ENCODE measurements around the gene ZFYVE28.
"Not testable (repeated sequence)": the region's sequence is repeated elsewhere in the genome, so short reads cannot be mapped to it uniquely, and the experiment has no call there.

ZFYVE28 gene

DNA sequence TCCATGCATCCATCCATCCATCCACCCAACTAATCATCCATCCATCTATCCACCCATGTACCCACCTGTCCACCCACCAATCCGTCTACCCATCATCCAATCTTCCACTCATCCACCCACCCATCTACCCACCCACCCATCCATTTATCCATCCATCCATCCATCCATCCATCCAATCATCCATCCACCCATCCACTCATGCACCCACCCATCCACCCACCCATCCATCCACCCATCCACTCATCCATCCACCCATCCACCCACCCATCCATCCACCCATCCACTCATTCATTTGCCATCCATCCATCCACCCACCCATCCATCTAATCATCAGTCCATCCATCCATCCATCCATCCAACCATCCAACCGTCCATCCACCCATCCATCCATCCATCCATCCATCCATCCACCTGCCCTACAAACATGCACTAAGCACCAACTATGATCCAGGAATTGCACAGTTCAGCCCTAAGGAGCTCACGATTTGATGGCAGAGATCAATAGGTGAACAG, 135.2 kb downstream of the ZFYVE28 start:
- no peak for DNase-seq

DNA sequence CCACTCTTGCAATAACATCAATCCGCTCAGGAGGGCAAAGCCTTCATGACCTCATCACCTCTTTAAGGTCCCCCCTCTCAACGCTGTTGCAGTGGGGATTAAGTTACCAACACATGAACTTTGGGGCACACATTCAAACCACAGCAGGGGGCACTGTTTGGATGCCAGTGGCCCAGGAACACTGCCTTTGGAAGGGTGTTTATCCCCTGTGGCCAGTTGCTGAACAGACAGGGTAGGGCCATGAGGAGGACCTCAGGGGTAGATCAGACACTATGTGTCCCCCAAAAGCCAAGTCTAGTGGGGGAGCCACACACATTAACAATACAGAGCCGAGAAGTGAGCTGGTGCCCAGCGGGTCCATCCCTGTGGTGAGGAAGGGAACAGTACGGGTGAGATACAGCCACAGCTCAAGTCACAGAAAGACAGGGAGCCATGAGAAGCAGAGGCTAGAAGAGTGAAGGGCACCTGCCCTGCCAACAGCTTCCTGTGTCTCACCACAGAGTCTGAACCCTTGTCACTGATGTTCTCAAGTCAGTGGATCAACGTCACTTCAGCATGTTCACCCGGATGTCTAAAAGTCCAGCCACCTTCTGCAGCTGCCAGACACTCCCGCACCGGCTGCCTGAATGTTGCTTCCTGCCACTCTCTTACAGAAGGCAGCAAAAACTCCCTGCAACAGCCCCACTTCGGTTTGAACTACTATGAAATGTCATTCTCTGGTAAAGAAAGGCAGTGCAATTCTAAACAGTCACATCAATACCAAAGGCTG, 136.7 kb downstream of the ZFYVE28 start:
- DNase-seq, result peak; percentile 70

DNA sequence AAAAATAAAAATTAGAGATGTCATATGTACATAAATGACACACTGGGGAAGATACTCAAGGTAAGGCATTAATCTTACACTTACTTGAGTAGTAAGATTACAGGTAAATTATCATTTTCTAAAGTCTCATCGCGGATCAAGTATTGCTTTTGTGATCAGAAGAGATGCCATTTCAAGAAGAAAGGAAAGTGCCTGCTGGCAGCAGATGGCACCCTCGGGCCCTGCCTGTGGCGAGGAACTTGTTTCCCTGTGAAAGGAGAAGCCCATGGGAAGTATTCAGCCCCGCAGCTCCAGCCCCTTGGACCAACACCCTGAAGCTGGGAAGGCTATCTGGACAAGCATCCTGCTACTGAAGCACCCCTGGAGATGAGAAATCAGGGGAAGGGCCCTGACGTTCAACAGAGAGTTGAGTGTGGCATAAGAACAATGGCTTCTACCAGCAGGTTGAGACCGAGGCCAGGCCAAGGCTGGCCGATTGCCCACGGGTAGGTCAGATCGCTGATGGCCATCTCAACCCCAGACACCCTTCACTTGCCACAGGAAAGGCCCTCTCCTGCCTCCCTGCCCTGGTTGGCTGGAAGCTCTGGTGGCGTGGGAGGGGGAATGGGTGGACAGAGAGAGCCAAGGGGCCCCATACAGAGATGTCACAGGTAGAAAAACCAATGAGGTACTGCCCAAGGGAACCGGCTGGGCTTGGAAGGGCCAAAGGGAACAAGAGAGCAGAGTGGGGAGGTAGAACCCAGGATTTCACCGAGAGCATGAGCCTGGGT, 137.7 kb downstream of the ZFYVE28 start:
- DNase-seq, result no peak

DNA sequence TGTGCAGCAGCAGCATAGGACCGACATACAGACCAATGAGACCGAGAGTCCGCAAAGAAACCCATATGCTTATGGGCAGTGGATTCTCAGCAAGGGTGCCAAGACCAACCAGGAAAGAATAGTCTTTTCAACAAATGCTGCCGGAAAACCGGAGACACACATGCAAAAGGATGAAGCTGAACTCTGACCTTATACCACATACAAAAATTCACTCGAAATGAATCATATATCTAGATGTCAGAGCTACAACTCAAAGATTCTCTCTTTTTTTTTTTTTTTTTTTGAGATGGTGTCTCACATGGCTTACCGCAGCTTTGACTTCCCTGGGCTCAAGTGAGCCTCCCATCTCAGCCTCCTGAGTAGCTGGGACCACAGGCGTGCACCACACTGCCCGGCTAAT, 140.5 kb downstream of the ZFYVE28 start:
- DNase-seq, result no peak

DNA sequence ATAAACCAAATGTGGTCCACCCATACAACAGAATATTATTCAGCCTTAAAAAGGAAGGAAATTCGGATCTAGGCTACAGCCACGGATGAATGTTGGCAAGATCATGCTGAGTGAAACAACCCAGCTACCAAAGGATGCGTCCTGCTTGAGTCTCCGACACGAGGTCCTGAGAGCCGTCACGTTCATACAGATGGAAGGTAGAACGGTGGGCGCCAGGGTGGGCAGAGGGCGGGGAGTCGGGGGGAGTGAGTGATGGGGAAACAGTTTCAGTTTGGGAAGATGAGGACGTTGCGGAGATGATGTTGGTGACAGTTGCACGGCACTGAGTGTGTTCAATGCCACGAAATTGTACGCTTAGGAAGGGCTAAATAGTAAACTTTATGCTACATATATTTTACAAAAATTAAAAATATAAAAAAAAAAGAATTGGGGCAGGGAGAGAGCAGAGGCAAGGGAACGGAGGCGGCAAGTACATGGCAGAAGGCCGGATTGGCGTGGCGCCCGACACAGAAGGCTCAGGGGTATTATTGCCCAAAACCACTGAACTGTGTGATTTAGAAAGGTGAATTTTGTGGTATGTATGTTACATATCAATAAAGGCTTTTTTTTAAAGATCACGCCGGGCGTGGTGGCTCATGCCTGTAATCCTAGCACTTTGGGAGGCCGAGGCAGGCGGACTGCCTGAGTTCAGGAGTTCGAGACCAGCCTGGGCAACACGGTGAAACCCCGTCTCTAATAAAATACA, 141.7 kb downstream of the ZFYVE28 start:
- no peak for DNase-seq

DNA sequence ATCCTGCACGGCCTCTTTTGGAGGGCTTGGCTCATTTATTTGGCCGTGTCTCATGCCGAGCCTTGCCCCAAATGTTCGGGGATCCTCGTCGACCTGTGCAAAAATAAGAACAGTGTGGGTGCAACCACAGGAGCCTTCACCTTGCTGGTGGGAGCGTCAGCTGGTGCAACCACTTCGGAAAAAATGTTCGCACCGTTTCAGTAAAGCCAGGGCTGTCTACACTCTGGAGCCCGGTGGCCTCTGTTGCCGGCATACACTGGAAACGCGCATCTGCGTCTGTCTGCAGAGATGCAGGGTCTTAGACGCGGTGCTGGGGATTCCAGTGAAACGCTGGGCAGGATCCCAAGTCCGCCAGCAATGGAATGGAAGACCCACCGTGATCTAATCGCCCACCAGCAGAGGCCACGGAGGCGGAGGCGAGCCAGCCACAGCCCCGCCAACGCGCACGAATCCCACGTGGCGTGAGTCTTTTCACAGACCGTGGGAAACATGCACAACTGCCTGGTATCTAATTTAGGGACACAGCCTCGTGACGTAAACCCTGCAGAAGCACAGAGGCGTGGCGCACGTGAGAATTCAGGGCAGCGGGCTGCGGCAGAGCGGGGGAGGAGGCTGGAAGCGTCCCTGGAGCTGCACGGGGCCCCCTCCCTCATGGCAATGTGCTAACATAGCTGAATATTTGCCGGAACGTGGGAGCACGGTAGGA, 142.7 kb downstream of the ZFYVE28 start:
- no peak for DNase-seq

DNA sequence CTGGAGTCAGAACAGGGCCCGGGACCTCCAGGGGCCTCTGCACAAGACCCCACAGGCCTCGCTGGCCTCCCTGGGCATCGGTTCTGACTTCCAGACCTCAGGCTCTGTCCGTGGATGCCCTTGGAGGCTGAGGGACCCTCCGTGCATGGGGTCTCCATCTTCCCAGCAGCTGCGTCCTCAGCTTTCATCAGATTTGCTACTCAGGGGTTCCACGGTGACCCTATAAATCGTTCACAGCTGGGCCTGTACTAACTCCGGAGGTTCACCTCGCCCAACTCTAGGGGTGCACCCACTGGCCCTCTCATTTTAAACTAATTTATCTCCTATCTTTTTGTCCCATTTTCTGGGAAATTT, 143.4 kb downstream of the ZFYVE28 start:
- DNase-seq, result not testable (repeated sequence)

DNA sequence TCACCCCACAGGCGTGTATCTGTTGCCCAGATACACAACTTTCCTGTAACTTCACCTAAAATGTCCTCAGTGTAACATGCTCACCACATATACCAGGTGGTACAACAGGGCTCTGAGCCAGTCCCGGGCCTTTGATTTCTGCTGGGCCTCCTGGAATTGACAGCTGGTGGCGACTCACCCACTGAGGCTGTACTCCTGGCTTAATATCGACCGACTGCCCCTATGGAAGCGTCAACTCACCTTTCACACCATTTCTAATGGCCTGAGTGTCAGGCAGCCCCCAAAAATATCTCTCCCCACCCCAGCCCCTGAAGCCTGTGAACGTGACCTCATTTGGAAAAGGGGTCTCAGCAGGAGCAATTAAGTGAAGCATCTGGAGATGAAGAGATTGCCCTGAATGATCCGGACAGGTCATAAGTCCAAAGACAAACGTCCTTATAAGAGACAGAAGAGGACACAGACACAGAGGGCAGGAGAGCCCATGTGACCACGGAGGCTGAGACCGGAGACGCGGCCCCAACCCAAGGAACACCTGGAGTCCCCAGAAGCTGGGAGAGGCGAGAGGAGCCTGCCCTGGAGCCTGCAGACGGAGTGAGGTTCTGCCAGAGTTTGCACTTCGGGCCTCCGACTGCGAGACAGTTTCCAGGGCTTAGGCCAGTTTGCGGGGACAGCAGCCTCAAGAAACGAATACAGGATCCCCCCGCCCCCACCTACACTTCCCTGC, 144.0 kb downstream of the ZFYVE28 start:
- DNase-seq, result no peak

DNA sequence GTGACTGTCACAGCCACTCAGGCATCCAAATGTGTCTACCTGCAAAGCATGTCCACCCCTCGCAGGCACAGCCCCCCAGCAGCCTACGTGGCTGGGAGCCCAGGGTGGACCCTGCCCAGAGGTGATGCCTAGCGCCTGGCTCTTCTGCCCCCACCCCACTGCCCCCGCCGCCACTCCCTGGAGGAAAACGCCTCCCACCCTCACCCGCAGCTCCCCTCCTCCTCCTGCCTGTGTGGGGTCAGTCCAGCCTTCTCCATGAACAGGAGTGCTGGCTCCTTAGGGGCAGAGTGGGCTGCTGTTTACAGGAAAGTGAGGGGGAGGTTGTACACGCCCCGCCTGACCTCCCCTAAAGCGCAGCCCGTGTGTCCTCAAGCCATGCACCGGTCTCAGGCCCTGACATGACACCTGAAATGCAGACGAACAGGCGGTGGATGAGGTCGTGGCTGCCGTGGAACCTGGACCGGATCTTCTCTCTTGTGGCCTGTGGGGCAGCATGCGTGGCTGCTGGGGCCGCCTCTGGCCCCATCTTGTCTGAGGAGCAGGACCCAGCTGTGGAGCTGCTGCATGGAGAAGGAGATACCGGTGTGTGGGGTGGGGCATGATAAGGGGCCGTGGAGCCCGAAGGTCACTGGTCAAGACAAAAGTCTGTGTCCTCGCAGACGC, 144.7 kb downstream of the ZFYVE28 start:
- DNase-seq, result no peak

DNA sequence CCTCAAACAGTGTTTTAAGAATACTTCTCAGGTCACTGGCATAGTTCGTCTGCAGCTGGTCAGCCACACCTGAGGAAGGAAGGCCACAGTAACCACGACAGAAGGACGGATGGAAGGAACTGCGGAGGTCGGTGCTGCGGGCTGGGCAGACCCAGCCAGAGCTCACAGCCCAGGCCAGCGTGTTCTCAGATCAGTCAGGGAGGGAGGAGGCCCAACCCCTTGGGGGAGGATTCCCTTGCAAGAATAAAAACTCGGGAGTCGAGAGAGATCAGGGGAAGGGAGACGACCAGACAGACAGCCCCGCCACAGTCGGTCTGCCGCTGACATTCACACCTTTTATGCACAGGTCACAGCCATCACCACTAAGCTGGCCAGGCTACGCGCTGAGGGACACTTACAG, 145.2 kb downstream of the ZFYVE28 start:
- no peak for DNase-seq

DNA sequence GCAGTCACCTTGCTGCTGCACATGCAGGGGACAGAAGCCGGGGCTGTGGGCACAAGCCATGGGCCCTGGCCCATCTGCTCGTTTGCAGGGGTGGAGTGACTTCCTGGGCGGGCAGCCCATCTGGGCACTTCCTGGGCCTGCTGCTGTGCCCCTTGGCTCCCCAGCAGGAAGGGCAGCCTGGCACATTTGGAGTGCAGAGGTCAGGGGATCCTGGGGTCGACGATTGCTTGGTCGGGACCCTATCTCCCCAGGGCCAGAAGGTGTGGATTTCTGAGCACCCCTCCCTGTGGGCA, 145.7 kb downstream of the ZFYVE28 start:
- no peak for DNase-seq

DNA sequence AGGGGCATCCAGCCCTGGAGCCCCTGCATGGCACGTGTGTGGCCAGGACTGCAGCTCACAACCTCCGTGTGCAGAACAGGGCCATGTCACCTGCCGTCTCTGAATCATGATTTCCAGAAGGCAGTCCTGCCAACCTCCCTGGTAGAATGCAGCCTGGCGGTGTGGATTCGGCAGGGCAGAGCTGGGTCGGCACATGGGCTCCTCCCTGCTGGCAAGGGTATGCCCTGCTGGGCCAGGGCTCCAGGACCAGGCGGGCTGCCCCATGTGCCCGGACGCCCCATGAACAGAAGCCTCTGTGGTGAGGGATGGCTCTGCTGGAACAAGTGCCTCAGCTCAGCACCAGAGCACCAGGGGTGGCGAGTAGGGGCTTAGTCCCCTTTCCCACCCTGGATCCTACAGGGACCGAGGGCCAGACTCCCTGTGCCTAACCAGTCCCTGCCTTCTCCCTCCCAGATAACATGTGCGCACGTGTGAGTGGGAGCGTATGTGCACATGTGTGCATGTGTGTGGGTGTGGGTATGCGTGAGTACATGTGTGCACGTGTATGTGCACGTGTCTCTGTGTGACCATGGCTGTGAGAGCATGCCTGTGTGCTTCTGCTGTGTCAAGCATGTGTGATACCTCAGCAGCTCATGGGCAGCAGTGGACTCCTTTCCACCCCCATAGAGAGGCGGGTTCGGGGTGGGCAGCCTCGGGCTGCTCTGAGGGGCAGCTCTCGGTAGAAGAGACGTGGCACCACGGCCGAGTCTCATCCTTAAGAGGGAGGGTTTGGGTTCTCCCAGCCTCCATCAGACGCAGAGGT, 146.2 kb downstream of the ZFYVE28 start:
- DNase-seq, result no peak

DNA sequence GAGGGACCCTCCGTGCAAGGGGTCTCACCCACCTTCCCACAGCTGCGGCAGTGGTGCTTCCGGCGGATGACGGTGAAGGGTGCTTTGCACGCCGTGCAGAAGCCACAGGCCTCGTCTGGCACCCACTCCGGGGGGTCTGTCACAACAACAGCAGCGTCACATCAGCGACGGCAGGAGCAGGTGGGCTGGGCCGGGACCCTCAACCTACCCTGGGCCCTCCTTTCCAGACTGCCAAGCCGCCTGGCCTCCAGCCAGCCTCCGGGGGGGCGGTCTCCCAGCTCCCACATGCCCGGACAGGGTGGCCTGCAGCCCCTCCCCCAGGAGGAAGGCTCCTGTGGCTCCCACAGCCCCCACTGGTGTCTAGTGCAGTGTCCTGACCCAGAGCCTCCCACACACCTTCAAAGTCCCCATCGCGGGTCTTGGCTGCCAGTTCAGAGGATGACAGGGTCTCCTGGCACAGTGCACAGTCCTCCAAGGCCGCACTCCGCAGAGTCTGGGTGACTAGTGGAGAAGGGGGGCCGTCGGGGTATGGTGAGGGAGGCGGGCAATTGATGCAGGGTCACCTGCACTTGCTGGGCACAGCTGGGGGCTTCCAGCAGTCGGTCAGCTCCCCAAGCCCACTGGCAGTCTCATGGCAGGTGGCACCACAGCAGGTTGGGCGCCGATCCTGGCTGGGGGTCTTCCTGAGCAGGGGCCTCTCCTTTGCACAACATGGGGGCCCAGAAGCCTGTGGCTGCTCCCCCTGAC, 147.0 kb downstream of the ZFYVE28 start:
- no peak for DNase-seq

DNA sequence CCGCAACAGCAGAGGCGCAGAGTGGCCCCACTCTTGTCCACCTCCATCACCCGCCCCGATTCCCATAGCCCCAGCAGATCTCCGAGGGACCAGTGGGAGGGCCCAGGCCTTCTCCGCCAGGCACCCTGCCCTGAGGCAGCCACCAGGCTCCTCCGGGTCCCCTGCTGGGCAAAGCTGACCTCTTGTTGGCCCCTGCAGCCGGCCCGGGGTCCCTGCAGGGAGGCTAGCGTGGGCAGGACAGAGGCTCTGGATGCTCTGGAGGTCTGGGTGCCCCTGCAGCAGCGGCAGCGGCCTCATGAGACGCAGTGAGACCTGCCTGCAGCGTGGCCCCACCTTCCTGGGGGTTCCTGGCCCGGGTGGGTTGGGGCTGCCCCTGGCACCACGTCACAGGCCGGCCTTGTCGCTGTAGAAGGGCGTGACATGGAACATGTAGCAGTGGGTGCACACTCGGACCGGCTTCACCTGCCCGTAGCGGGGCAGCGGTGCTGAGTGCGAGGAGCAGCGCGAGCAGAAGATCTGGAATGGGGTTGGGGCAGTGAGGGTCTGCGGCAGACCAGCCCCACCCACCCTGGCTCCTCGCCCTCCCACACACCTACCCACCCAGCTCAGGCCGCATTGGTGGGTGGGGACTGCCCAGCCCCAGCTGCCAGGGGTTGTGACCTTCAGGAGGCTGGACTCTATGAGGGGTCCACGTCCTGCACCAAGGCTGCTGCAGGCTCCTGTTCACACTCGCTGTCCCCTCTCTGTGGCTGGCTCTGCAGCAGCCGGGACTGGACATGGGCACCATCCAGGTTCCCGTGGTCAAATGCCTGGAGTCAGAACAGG, 147.9 kb downstream of the ZFYVE28 start:
- DNase-seq, result no peak

DNA sequence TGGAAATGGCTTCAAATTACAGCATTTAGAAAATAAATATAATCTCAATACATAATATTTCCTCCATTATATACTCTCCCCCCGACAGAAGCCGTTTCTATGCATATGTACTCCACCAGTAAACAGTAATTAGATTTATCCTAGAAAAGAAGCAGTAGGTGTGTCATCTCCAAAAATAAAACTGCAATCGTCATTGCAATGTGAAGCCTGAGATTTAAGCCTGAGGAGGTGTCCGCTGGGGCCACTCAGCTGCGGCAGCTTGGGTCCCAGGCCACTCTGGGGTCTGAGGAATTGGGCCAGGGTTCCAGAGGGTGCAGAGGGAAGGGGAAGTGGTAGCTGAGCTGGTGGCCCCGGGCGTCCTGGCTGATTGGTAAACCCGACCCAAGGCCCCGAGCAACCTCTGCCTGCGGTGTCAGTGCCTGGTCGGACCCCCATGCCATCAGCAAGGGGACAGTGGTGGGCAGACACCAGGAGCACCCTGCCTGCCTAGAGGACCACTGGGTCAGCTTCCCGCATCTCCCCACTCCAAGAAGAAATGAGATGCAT, 148.8 kb downstream of the ZFYVE28 start:
- no peak for DNase-seq

DNA sequence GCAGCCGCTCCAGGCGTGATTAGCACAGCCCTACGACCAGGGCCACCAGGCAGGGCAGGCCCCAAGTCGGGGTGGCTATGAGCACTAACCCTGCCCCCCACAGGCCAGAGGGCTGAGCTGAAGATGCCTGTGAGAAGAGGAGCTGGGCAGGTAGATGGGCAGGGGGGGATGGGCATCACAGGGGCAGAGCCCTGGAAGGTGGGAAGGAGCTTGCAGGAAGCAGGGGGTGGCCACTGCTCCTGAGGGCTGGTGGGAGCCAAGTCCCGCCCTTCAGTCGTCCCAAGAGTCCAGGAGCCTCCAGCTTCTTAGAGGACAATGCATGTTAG, 149.3 kb downstream of the ZFYVE28 start:
- no peak for DNase-seq

DNA sequence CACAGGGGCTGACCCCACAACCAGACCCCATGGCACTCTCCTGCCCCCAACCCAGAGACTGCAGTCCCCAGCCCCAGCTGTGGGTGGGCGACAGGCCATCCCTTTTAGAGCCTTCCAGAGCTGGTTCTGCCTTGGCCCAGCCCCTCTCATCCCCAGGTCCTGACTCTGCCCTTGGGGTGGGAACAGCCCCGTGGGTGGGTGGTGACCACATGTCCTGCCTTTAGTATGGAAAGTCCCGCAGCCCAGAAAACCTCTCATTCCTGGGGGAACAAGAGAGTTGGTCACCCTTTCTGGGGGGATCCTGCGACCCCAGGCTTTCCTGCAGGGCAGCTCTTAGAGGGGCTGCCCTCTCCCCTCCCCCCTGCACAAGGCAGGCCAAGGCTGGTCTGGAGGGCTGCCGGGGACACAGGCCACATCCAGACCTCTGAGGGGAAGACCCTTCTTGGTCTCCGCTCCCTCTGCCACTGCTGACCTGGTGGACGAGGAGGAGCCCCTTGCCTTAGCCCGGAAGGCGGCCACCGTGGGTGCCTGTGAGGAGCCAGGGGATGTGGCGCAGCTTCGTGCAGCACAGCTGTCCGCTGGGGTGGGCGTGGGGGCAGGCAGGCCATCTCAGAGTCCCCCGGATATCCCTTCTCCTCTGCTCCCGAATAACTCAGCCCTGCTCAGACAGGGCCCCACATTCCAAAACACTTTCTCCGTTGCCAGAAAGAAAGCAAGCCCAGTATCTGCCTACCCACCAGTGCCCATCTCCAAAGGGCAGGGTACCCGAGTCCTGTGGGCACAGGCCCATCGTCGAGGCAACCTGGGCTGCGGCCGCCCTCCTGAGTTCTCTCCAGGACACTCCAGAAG, 149.9 kb downstream of the ZFYVE28 start:
- DNase-seq, result no peak

DNA sequence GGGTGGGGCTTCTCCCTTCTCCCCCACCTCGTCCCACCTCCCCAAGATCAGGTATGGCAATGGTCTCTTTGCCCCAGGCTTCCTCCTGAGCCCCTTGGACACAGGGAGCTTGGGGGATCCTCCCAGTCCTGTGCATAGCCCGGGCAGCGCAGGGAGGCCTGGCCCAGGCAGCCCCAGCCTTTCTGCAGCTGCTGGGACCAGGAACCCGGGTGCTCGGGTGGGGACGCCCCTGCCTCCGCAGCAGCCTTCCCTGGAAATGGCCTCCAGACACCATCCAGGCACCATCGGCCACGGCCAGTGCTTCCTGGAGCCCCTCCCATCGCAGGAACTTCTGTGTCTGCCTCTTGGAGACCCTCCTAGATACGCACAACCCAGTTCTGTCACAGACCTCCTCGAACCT, 150.6 kb downstream of the ZFYVE28 start:
- no peak for DNase-seq
